Measurements from ENCODE around the gene ANGPTL2.

ANGPTL2 gene

DNA sequence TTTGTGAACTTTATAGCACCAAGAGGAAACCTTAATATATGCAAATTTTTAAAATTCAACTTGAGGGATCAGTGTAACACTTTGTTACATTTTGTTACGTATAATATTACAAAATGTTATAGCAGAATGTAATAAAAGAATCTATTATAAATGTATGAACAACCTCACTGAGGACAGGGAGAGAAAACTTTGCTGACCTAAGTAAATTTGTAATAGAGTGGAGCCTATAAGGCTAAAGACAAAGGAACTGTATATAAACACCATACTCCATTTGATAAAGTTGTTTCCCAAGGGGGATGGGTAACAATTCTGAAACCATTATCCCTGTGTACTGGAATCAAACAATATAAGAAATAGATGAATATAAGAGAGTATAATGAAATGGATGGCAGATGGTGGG, 77.3 kb downstream of the ANGPTL2 start:
- DNase-seq: no peak

DNA sequence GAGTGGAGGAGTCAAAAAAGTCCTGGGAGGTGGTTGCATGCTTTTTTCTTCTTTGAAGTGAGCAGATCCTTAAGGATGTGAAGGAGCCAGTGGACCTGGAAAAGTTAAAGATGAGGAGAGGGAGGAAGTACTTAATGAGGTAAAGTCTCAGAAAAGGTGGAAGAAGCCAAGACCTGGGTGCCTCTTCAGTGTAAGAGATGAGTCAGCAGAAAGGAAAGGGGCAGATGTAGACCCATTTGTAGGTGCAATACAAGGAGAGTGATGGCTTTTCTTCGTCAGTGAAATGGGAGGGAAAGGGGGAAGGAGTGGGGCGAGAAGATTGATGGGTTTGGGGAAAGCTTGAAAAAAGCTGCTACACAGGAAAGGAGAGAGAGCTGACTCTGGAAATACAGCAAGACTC, 82.9 kb downstream of the ANGPTL2 start:
- no peak for DNase-seq

DNA sequence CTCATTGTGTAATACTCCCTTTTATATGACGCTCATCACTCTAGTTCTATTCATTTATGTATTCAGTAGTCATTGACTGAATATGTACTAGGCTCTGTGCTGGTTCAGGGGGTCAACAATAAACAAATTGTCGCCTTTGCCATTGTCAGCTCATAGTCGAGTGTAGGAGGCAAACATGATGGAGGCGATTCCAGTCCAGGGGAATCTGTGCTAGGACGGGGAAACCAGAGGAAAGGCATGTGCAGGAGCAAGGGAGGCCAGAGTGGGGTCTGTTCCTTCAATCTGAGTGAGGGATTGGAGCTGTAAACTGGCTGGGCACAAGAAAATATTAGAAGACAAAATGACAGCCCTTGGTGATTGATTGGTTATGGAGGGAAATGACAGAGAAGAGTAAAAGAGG, 83.9 kb downstream of the ANGPTL2 start:
- DNase-seq: no peak

Measured in DMS 273 treated with DMSO at 0.1 percent for 48 hours (cell line).